HL-60 (cell line): ENCODE results near the gene GNG7.

Experiments used
- CTCF ChIP-seq: IDR thresholded peaks from one replicate; pipeline ENCODE4 v1.5.1; 2011; ENCODE audit warnings: low read length, control low read depth, inconsistent platforms; ENCODE audit not compliant: insufficient read depth
- POLR2AphosphoS5 ChIP-seq: IDR thresholded peaks from 2 replicates; pipeline ENCODE4 v1.6.1; 2012; ENCODE audit warnings: low read depth
- REST ChIP-seq: IDR thresholded peaks from 2 replicates; pipeline ENCODE4 v1.6.1; 2012; ENCODE audit warnings: low read depth; ENCODE audit not compliant: insufficient replicate concordance

DNA sequence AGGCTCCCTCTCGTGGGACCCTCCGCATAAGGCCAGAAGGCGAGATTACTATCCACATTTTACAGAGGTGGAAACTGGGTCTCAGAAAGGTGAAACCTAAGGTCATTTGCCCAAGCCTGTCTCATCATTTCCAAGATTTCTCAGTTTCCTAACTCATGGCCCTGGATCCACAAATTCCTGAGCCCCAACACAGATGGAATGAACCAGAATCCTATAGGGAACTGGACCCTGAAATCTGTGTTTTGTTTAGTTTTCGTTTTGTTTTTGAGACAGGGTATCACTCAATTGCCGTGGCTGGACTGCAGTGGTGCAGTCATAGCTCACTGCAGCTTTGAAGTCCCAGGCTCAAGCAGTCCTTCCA is 563 bp upstream of the GNG7 start:
- no peak for TF ChIP-seq CTCF
- no peak for TF ChIP-seq POLR2AphosphoS5
- no peak for TF ChIP-seq REST
